Testis (tissue), 3 donors: Measurements from ENCODE around the gene PRKG1. TPM values are rescaled to one million over a fixed set of nuclear protein-coding genes. Genes with fewer than 3 reads are reported as not detected.
"Not testable (repeated sequence)": the region's sequence is repeated elsewhere in the genome, so short reads cannot be mapped to it uniquely, and the experiment has no call there.

Experiments used
- DNase-seq: peaks from one replicate; pipeline ENCODE4 v3.0.0-alpha.2; 2019
- H3K27ac ChIP-seq, 2 donors: fragments of 200-600 bp; sonication (generic); one replicate each; pipeline ENCODE4 v1.5.1; 2019
- H3K27me3 ChIP-seq: fragments of 200-600 bp; sonication (generic); one replicate; pipeline ENCODE4 v1.5.1; 2019
- H3K36me3 ChIP-seq: fragments of 200-600 bp; sonication (generic); one replicate; pipeline ENCODE4 v1.5.1; 2017; ENCODE audit warnings: low read depth; ENCODE audit errors: missing control alignments
- H3K4me1 ChIP-seq: fragments of 200-600 bp; sonication (generic); one replicate; pipeline ENCODE4 v1.5.1; 2019
- H3K4me3 ChIP-seq, 2 donors: fragments of 200-600 bp; sonication (generic); one replicate each; pipeline ENCODE4 v1.5.1; 2017 to 2019
- H3K9me3 ChIP-seq: fragments of 200-600 bp; sonication (generic); one replicate; pipeline ENCODE4 v1.5.1; 2017
- CTCF ChIP-seq, 3 experiments: fragments of 450-650 bp in 2 of 3; fragments of 200-600 bp in 1 of 3; sonication (generic) in 1 of 3; IDR thresholded peaks; one replicate each; pipeline ENCODE4 v1.5.1; 2016 to 2019; ENCODE audit warnings: antibody characterized with exemption in 3 of 3, mild to moderate bottlenecking in 2 of 3, moderate library complexity in 1 of 3
- POLR2A ChIP-seq: fragments of 450-650 bp; IDR thresholded peaks from one replicate; pipeline ENCODE4 v1.6.1; 2017; ENCODE audit warnings: antibody characterized with exemption, mild to moderate bottlenecking, moderate library complexity
- WGBS, 2 donors: methylation state at CpG; one replicate each; pipeline ENCODE4 v1.1.5; 2018; 5-methylcytosine and 5-hydroxymethylcytosine counted together
- intact Hi-C: fragments of 100-400 bp; cut with DNase I; formaldehyde crosslinking; loops from one replicate; pipeline ENCODE4 v1.15.1; 2023; ENCODE audit warnings: low total_unique reads
- polyA plus RNA-seq: library from polyadenylated mRNA; stranded (reverse); fragments of 350-450 nt; fragmentation: Illumina TruSeq; extraction: RNeasy Lipid Tissue Mini Kit (QIAGEN cat#74804); gene quantifications from one replicate; pipeline ENCODE4 v1.2.3, GENCODE V29; 2014; ENCODE audit warnings: low read depth, low replicate concordance; ENCODE audit not compliant: insufficient read depth
- total RNA-seq, 2 donors: library from RNA; depleted of rRNA; stranded (reverse); fragments of >200 nt; gene quantifications; one replicate each; pipeline ENCODE4 v1.2.3, GENCODE V29; 2016

PRKG1 gene
- total and polyA plus RNA-seq, 3 donors from 2014 or later: 6.3 to 15.3 (median 12.5) TPM

GRCh38 chr10:51204701-51205100 is 130.4 kb downstream of the PRKG1 start:
- DNase-seq: no peak
- no peaks in the 10 kb centered on the region for H3K36me3 ChIP-seq
- no peaks in the 10 kb centered on the region for H3K27me3 ChIP-seq
- H3K4me3 ChIP-seq: no peak overlapping the region
- H3K9me3 ChIP-seq: no peaks in the 10 kb centered on the region
- no peak overlapping the region for H3K27ac ChIP-seq
- H3K4me1 ChIP-seq: no peaks in the 10 kb centered on the region
- no peak for TF ChIP-seq CTCF (IDR thresholded peaks at IDR 0.05)
- no peak for TF ChIP-seq POLR2A
- intact Hi-C loops: no loop called here

- no peak for TF ChIP-seq CTCF (IDR thresholded peaks at IDR 0.05)
- TF ChIP-seq POLR2A: no peak
- no peaks in the 10 kb centered on the region for H3K9me3 ChIP-seq
- H3K27ac ChIP-seq: no peak overlapping the region
- no peaks in the 10 kb centered on the region for H3K27me3 ChIP-seq
- H3K4me3 ChIP-seq: no peak overlapping the region
- H3K36me3 ChIP-seq: no peaks in the 10 kb centered on the region
- 86% methylated on average over 1 of the region's 1 CpG for WGBS, 2 donors
- DNase-seq: no peak
- intact Hi-C loops: no loop called here
- no peaks in the 10 kb centered on the region for H3K4me1 ChIP-seq
Observed at GRCh38 chr10:51206500-51206899, 132.2 kb downstream of the PRKG1 start.

GRCh38 chr10:51212937-51213336 is 138.7 kb downstream of the PRKG1 start:
- intact Hi-C loops, H3K4me1 ChIP-seq: not testable (repeated sequence)
- 92 to 93% methylated on average over 3 to 5 of the region's 5 CpGs for WGBS, 2 donors

GRCh38 chr10:51214207-51215196 is 140.2 kb downstream of the PRKG1 start:
- Histone ChIP-seq H3K27me3 (no peaks in the 10 kb centered on the region), H3K4me1 (peaks cover 6% of the 10 kb centered on the region), H3K9me3 (no peaks in the 10 kb centered on the region), H3K27ac (no peak overlapping the region), H3K36me3 (no peaks in the 10 kb centered on the region), H3K4me3 (no peak overlapping the region)
- intact Hi-C loops: no loop called here
- TF ChIP-seq CTCF (IDR thresholded peaks at IDR 0.05) (no peak), POLR2A (no peak)
- no peak for DNase-seq
- WGBS, 2 donors: 53 to 70% methylated on average over 11 of the region's 11 CpGs

More at GRCh38 chr10:51212937-51213336, 138.7 kb downstream of the PRKG1 start:
- not testable (repeated sequence) for H3K9me3 ChIP-seq, DNase-seq, H3K27ac ChIP-seq, H3K4me3 ChIP-seq, H3K36me3 ChIP-seq, H3K27me3 ChIP-seq

GRCh38 chr10:51215951-51216834 is 141.9 kb downstream of the PRKG1 start:
- H3K36me3 ChIP-seq: no peaks in the 10 kb centered on the region
- 81 to 86% methylated on average over 3 of the region's 3 CpGs for WGBS, 2 donors
- H3K27me3 ChIP-seq: no peaks in the 10 kb centered on the region
- DNase-seq: no peak
- intact Hi-C loops: no loop called here
- TF ChIP-seq CTCF (IDR thresholded peaks at IDR 0.05): no peak
- no peak for TF ChIP-seq POLR2A
- no peak overlapping the region for H3K27ac ChIP-seq
- H3K9me3 ChIP-seq: no peaks in the 10 kb centered on the region
- H3K4me3 ChIP-seq: no peak overlapping the region
- H3K4me1 ChIP-seq: peaks cover 6% of the 10 kb centered on the region
